M059J (cell line): ENCODE measurements around the gene WNK2. TPM values are rescaled to one million over a fixed set of nuclear protein-coding genes. Genes with fewer than 3 reads are reported as not detected.

ENCODE experiments used
- DNase-seq: peaks from one replicate; pipeline ENCODE4 v3.0.0-alpha.2; 2012; ENCODE audit warnings: low read depth
- total RNA-seq: library from RNA; depleted of rRNA; stranded (reverse); fragments of >200 nt; shearing (Covaris generic); gene quantifications from 2 replicates; pipeline ENCODE4 v1.2.3, GENCODE V29; 2014; rRNA removed

Gene WNK2
- total RNA-seq, 1 experiment from 2014 or later = 0.02 TPM

DNA sequence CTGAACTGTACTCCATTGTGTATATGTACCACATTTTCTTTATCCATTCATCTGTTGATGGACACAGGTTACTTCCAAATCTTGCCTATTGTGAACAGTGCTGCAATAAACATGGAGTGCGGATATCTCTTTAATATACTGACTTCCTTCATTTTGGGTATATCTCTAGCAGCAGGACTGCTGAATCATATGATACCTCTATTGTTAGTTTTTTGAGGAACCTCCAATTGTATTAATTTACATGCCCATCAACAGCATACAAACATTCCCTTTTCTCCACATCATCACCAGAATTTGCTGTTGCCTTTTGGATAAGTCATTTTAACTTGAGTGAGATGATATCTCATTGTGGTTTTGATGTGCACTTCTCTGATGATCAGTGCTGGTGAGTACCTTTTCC is 185.7 kb downstream of the WNK2 start:
- DNase-seq = no peak

Other genes with a start within 250 kb of the WNK2 start
- gene FGD3, start 236.6 kb upstream of the WNK2 start, total RNA-seq = 0.20 TPM in 1 of 2 replicates, not detected in the other
- 0.12 and 1.4 TPM in 2 replicates for gene SUSD3, start 125.4 kb upstream of the WNK2 start, total RNA-seq
- 85.7 and 88.4 TPM in 2 replicates for gene CARD19, start 87.9 kb upstream of the WNK2 start, total RNA-seq
- gene NINJ1, start 49.9 kb upstream of the WNK2 start, total RNA-seq = 151 and 186 TPM in 2 replicates